NCI-H2227 treated with DMSO at 0.1 percent for 48 hours (cell line): ENCODE data around the gene VAC14.
A peak's percentile ranks its signal among the peaks of the same experiment; 100 is the strongest.

Experiments
- DNase-seq: peaks from one replicate; lab custom pipeline; 2025; lab: John Stamatoyannopoulos, UW

The VAC14 gene

DNA sequence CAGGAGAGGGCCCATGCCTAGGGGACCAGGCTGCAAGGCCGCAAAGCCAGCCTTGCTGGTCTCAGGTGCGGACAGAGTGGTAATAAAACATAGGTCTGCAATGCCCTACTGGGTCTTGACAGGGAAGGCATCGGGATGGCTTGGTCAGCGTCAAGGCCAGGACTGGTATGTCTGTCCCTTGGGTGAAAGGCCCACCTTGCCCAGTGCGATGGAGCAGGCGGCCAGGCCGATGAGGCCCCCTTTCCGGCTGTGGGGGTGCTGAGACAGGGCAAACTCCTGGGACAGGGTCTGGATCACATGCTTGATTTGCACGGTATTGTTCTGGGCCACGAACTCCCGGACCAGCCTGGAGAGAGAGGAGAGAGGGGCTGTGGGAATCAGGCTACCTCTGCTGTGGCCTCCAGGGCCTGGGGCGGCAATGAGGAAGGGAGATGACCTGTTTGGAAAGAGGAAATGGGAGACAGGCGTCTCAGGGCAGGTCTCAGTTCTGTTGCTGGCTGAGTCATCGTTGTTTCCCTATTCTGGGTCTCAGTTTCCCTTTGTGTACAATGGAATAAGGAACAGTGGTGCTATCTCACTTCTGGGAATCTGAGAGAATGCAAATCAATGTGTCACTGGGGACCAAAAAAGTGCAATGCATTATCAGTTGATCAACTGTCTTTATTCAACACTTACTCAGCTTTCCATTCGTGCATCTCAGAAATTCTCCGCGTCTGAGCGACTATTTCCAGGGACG is 14.8 kb downstream of the VAC14 start:
- DNase-seq = no peak

DNA sequence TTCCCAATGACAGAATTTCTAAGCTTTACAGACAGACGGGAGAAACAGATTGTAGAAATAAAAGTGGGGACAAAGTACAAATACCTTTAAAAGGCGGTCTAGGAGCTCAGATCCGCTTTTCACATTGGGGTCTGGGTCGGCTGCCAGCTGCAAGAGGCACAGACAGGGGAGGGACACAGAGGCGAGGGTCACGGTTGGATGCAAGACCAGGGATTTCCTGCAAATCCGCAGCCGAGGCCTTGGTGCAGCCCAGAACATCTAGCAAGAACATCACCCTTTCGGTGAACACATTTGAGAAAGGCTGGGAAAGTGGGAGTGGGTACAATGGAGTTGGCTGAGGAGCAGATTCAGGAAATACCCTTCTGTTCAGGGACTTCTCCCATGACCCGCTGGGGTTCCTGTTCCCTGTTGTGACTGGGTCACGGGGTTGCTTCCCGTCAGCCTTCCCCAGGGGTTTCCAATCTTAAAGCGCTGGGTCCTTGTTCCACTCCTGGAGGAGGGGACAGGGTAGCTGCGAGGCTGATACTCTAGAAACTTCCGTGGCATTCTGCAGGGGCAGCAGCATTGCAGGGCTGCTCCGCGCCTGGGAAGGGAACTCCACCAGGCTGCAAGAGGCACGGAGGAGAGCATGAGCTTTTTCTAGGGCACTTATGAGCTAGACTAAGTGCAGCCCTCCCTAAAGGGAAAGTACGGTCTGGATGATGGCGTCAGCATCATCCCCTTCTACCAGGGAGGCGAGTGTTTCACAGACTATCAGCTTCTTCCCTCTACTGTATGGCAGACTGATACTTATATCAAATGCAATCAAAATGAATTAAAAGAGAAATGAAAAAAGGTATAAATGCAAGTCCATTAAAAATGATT is 16.0 kb downstream of the VAC14 start:
- DNase-seq = no peak

DNA sequence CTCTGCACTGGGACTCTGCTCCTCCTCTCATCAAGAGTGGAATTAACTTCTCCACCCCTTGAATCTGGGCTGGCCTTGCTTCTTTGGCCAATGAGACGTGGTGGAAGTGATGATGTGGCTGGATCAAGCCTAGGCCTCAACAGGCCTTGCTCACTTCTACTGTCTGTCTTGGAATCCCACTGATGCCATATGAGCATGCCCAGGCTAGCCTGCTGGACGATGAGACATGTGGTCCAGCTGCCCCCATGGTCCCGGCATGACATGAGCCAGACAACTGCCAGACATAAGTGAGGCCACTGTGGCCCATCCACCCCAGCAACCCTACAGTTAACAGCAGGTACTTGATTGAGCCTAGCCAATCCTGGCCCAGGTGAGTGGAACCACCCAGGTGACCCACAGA is 18.7 kb downstream of the VAC14 start:
- no peak for DNase-seq

DNA sequence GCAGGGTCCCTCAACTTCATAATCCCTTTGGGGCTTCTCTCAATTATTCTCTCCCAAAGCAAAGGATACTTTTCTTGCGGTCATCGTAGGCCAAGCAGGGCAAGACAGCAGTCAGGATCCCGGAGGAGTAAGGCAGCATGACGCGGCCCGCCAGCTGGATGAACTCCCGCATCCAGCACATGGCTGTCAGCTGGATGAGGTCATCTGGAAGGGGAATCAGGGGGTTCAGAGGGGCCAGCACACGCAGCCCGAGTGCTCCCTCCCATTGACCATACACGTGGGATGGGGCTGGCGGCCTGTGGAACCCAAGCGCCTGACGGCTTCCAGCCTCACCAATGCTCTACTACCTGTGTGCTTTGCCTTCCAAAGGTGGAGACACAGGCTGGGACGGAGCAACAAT is 19.2 kb downstream of the VAC14 start:
- DNase-seq = no peak

DNA sequence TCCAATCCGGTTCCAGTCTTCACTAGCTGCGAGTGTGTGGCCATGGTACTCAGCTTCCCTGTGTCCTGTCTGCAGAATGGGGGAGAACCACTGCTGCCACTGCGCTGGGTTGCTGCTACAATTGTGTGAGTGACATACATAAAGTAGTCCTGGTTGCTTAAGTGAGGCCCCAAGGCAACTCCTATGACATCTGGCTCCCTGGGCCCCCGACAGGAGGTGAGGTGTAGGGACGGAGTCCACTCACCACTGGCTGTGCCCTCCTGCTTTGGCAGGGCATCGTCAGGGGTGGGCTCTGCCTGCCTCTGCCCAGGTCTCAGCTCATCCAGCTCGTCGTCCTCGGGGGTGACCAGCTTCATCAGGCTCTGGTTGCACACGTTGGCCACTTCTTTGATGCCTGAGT is 20.4 kb downstream of the VAC14 start:
- DNase-seq = no peak

DNA sequence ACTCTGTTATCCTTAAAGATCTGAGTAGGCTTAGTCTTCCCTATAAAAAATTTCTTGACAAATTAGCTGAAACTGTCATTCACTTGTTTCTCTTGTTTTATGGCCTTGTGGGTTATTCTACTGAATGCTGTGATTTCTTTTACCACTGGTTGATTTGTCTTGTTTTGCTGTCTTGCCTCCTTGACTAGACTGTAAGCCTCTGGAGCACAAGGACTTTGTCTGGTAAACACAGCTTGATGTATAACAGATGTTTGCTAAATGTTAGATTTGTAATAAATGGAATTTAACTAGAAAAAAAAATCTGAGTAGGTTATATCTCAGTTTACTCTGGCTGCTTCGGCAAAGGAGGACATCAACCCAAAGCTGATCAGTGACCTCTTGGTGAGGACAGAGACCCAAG is 21.6 kb downstream of the VAC14 start:
- DNase-seq = no peak

DNA sequence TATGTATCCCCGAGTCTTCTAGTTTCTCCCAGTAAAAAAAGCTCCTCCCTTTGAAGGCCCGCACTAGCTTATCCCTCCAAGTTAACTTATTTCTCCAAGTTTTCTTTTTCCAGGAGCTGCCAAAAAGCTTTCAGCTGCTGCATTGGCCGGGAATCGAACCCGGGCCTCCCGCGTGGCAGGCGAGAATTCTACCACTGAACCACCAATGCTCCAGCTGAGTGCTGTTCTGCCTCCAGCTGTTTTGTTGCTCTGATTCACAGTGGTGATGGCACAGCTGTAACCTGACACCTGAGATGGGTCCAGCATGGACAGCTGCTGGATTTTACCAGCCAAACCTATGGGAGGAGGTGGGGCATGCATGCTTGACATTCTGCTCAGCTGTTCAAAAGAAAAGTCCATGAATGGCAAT is 22.1 kb downstream of the VAC14 start:
- DNase-seq = peak; percentile 6

DNA sequence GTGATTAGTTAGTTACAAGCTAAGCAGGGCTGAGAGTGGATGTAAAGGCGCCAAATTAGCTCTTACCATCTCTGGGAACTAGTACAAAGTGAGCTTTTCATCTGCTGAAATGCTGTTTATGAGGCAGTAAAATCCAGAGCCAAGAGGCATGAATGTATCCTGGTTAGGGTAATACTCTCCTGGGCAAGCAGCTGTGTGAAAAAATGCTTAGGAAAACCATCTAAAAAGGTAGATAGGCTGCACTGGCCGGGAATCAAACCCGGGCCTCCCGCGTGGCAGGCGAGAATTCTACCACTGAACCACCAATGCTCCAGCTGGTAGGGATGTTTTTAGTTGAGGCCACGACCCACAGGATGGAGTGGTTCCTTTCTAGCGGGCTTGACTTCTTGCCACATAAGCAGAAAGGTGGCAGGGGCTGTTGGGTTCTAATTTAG is 23.0 kb downstream of the VAC14 start:
- no peak for DNase-seq

DNA sequence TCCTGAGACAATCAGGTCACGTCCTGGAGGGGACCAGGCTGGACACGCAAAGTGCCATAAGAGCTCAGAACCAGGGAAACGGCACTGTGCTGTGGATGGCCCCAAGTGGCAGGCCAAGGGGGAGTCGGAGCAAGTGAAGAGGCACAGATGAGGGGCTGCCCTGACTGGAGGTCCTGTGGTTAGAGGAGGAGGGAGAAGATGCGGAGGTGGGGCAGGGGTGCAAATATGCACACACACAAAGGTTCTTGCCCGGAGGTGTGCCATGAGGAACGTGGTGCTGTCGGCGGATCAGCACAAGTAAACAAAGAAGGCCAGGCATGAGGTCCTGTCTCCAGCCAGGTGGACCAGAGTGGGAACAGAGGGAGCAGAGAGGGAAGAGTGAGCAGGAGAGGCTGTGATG is 23.5 kb downstream of the VAC14 start:
- DNase-seq = no peak

DNA sequence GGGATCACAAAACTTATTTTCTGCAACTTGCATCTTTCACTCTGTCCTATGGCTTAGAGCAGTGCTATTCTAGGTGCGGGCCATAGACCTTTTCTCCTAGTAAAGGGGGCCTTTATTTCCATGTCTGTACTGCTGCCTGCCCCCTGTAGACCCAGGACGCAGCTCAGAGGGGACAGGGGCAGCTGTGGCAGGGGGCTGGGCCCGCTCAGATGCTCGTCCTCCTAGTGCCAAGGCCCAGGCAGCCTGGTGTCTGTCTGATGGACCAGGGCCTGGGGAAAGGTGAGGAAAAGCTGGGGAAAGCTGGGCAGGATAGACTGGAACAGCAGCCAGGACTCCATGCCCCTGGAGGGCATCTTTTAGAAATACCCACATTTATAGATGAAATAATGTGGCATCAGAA is 25.6 kb downstream of the VAC14 start:
- no peak for DNase-seq

DNA sequence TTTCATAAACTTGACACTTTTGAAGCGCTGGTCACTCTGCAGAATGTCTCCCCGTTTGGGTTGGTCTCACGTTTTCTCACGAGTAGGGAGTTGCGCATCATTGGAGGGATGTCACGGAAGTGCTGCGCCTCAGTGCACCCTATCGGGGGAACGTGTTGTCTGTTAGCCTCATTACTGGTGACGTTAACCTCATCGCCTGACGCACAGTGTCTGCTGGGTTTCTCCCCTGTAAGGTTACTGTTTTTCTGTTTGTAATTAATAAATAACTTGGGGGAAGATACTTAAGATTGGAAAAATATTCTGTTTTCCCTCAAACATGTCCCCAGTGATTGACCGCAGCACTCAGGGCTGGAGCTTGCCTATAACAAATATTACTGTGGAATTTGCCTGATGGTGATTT is 26.7 kb downstream of the VAC14 start:
- DNase-seq = no peak

DNA sequence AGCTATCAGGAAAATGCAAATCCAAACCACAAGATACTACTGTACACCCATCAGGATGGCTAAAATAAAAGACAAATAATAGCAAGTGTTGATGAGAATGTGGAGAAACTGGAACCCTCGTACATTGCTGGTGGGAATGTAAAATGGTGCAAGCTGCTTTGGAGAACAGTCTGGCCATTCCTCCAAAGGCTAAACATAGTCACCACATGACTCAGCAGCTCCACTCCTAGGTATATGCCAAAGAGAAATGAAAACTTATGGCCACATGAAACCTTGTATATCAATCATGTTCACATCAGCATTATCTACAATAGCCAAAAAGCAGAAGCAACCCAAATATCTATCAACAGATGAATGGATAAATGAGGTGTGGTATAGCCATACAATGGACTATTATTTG is 28.5 kb downstream of the VAC14 start:
- DNase-seq = no peak

DNA sequence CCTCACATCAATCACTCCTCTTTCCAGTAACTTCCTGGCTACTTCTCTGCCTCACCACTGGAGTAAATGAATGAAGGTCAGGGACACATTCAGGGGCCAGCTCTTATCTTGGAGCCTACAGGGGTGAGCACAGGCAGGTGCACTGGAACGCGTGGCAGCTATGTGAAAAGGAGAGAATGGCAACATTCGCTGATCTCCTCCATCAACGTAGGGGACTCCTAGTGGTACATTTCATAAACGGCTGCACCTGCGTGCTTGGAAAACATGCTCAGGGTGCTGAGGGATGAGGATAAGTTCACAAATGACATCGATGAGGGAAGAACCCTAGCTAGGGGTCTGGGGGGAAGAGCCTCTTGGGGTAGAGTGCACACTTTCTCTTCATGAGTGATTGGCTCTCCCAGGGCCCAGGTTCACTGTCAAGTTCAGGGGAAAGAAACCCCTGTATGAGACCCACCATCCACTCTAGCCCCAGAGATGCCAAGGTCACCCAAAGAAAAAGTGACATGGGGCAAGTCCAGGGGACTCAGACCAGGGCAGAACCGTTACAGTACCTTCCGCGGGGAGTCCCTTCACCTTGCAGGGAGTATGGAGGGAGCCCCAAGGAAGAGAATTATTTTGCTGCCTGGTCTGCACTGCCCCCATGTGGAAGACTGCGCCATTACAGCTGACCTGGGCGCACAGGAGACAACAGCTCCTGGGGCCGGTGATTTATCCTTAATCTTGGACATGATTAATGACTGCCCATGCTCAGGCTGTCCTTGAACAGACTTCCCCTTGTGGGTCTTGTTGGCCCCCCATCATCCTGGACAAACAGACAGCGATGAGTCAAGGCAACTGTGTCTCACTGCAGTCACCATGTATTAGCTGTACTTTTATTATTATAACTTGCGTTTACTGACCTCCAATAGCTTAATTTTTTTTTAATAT is 30.1 kb downstream of the VAC14 start:
- DNase-seq = peak; percentile 5

DNA sequence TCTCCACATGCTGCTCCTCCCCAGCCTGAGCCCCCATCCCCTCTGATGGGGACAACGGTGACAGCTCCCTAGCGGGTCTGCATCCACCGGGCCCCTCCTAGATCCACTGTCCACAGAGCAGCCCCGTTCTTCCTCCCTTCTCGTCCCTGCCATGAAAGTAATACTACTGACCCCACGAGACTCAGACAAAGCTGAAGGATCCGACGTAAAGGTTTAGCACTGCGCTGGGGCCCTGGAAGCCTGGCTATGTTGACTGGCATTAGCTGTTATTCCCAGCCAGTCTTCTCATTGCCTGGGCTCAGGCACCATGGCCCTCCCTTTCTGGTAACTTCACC is 30.7 kb downstream of the VAC14 start:
- DNase-seq = no peak

DNA sequence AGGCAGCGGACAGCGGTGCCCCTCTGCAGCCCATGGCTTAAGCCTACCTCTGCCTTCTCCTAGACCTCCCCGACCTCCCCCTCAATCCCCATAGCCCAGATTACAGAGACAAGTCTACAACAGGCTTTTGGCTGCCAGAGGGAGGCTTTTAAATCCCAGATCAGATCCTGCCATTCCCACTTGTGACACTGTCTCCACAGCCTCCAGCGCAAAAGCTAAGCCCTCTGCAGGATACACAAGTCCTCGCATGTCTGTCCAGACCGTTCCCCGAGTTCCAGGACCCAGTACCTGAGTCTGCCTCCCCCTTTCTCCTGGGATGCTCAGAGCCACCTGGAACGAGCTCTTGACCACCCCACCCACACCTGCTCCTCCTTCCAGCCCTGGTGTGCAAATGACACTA is 31.2 kb downstream of the VAC14 start:
- no peak for DNase-seq

DNA sequence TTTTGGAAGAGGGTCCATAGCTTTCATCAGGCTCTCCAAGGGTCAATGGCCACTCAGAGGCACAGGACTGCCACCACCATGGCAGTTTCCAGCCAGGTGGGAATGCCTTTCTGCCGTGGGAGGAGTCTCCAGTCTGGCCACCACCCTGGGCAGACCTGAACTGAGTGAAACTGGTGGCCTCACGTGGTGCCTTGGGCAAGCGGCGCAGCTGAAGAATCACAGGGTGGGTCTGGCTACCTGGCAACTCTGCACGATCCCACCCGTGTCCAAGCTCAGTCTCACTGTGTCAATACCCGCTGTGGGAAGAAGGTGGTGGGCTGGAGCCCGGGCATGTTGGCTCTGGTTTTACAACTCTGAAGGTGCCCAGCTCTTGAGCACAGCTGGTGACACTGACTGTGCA is 31.8 kb downstream of the VAC14 start:
- no peak for DNase-seq

DNA sequence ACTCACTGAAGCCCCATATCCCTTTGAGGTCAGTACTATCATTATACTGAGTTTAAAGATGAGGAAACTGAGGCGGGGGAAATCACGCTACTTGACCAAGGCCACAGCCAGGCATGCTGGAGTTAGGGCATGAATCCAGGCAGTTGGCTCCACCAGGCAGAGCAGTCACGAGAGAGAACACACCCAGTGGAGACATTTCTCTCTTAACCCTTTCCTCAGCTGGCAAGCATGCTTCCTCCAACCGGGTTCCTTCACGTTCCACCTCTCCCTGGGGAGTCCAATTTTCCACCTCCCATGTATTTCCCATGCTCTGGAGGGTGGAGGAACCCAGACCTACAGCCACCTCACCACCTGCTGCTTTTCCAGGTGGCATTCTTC is 32.8 kb downstream of the VAC14 start:
- DNase-seq = no peak

DNA sequence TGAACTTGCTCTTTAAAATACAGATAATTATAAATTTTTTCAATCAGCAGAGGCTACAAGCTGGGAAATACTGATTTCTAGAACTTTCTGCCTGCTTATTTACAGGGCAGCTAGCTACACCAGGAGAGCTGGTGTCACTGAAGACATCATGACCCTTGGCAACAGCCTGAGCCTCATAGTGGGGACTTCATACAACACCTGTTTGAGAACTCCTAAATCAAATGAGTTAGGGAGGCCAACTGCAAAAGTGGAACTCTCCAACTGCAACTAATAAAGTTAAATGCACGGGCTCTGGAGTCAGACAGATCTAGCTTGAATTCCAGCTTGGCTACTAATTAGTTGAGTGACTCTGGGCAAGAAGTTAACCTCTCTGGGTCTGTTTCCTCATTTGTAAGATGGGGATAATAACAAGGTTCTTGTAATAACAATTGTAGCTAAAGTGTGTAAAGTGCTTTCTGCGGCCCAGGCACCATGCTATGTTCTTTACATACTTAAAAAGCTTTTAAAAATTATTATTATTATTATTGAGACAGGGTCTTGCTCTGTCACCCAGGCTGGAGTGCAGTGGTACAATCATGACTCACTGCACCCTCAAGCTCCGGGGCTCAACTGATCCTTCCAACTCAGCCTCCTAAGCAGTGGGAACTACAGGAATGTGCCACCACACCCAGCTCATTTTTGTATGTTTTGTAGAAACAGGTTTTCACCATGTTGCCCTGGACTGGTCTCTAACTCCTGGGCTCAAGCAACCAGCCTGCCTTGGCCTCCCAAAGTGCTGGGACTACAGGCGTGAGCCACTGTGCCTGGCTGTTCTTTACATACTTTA is 33.4 kb downstream of the VAC14 start:
- no peak for DNase-seq

DNA sequence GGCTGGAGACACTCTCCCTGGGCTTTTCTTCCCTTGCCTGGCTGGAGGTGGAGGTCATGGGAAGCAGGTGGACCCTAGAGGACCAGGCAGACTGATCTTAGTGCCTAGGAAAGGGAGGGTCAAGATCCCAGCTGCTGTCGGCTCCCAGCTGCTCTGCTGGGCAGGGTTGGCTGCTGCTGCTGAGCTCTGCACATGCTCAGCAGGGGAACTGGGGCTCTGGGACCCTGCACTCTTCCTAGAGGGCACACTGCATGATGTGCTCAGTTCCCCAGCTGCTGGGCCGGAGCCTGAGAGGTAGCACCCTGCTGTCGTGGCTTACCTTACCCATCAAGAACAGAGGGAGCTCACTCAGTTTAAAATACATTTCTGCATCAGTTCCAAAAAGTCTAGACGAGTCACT is 34.3 kb downstream of the VAC14 start:
- DNase-seq = no peak

DNA sequence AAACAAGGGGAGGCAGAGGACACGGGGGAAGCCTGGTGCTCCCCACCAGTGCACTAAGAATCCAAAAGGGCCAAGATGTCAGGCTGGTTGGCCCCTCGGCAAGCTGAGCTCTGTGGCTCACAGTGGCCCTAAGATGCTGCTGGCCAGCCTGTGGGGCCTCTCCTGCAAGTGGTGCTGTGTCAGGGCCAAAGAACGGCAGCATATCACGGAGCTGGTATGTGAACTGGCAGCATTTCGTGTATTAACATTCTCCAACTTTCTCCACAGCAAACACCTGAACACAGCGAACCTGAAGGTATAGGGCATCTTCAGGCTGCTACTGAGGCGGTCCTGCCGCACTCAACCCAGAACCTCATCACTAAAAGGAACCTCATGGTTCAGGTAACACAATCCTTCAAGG is 34.8 kb downstream of the VAC14 start:
- no peak for DNase-seq

DNA sequence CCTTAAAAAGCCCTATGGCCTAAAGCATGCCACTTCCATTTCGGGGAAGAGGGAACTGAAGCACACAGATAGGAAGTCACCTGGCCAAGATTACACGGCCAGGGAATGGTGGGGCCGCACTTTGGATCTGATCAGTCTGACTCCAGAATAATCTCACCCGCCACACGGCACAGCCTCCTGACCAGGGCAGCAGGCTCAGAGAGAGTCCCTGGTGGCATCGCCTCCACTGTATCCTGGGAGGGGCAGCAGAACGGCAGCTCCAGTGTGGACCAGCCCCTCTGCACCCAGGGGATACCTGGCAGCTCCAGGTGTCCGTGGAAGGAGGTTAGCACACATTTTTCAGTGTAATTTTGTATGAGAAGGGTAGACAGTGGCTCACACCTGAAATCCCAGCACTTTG is 35.5 kb downstream of the VAC14 start:
- no peak for DNase-seq

DNA sequence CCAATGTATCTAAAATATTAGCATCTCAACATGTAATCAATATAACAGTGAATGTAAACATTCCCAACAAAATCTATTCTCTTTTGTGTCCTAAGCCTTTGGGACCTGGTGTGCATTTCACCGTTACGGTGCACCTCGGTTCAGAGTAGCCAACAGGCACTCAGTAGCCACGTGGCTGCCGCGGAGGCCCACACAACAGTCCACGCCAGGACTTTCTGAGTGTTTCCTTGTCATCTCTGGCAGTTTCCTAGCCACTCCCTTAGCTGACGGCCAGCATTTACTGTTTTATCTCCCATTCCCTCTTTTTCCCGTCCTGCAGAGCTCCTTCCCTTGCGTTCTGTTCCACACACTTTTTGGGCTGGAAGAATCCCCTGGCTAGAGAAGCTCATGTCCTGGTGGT is 36.3 kb downstream of the VAC14 start:
- DNase-seq = no peak
